Body of pancreas (tissue), 4 donors: ENCODE data around the gene GH1. TPM values are rescaled to one million over a fixed set of nuclear protein-coding genes. Genes with fewer than 3 reads are reported as not detected.

Experiments used
- ATAC-seq: fragments of 150-250 bp; one replicate; pipeline ENCODE4 v1.9.1; 2016
- DNase-seq, 4 donors: peaks; one replicate each; pipeline ENCODE4 v3.0.0-alpha.2; 2019
- H3K27ac ChIP-seq, 4 donors: fragments of 200-600 bp; sonication (generic); 1 replicate in 3 of 4; 2 replicates in 1 of 4; pipeline versions ENCODE4 v1.5.1 to v1.6.1; 2016 to 2019; ENCODE audit warnings: mild to moderate bottlenecking in 1 of 4, mixed read lengths in 1 of 4, moderate library complexity in 1 of 4
- H3K27me3 ChIP-seq, 2 donors: fragments of 200-600 bp; sonication (generic); one replicate each; pipeline ENCODE4 v1.6.0; 2016; ENCODE audit warnings: mild to moderate bottlenecking in 1 of 2
- H3K36me3 ChIP-seq, 2 donors: fragments of 200-600 bp; sonication (generic); replicated peaks in 1 of 2; 2 replicates each; pipeline ENCODE4 v1.5.1; 2016; ENCODE audit warnings: low read depth in 2 of 2; ENCODE audit not compliant: insufficient read depth in 1 of 2
- H3K4me1 ChIP-seq: fragments of 200-600 bp; sonication (generic); one replicate; pipeline ENCODE4 v1.6.0; 2016
- H3K4me3 ChIP-seq, 2 donors: fragments of 200-600 bp; sonication (generic); 1 replicate in 1 of 2; 2 replicates in 1 of 2; pipeline ENCODE4 v1.5.1; 2016 to 2019
- H3K9me3 ChIP-seq, 3 donors: fragments of 200-600 bp; sonication (generic); 1 replicate in 2 of 3; 2 replicates in 1 of 3; pipeline ENCODE4 v1.5.1; 2016
- POLR2A ChIP-seq, 3 donors: fragments of 450-650 bp; IDR thresholded peaks; one replicate each; pipeline ENCODE4 v1.6.1; 2016; ENCODE audit warnings: antibody characterized with exemption in 3 of 3, mild to moderate bottlenecking in 2 of 3
- WGBS, 2 donors: methylation state at CpG; one replicate each; pipeline ENCODE4 v1.1.5; 2017; 5-methylcytosine and 5-hydroxymethylcytosine counted together
- intact Hi-C: fragments of 100-400 bp; cut with DNase I; formaldehyde crosslinking; loops from one replicate; pipeline ENCODE4 v1.15.1; 2023
- total RNA-seq, 2 donors: library from RNA; depleted of rRNA; stranded (reverse); fragments of >200 nt; gene quantifications; one replicate each; pipeline ENCODE4 v1.1.0, GENCODE V29; 2016
- TF ChIP-seq, protein P1 (sequence below), 7 experiments: fragments of 450-650 bp in 4 of 7; fragments of 200-600 bp in 3 of 7; sonication (generic) in 3 of 7; IDR thresholded peaks; one replicate each; pipeline ENCODE4 v1.5.1; 2016 to 2019; ENCODE audit warnings: antibody characterized with exemption in 7 of 7

GH1 gene
- total RNA-seq, 2 donors from 2014 or later: not detected

DNA sequence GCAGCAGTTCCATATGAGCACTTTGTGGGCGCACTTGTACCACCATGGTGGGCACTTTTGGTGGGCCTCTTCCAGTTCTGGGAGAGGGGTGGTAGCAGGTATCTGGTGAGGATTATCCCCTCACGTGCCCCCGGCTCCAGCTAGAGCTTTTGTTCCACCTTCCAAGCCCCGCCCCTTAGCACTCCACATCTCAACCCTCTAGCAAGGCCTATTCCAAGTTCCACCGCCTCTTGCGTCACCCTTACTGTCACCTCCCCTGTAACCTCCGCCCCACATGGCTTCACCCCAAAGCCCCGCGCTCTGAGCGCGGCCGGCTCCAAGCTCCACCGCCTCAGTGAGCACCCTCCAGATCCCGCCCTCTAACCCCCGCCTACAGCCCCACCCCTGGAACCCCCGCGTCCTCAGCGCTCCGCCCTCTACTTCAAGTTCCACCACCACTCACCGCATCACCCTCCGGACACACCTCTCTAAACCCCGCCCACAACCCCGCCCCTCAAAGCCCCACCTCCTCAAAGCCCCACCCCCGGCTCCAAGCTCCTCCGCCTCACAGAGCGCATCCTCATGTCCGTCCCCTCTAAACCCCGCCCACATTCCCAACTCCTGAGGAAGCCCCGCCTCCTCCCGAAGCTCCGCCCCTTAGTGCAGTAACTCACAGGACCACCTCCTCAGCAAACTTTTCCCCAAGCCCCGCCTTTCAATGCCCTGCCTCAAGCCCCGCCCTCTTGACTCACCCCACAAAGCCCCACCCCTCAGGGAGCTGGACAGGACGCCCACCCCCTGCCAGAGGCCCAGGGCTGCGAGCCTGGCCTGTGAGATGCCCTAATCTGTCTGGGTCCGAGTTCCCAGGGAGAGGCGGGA, 42.9 kb upstream of the GH1 start:
- Histone ChIP-seq H3K4me1 (peaks cover 10% of the 10 kb centered on the region), H3K27ac (peak overlapping the region in 1 of 4 donors; percentile 15), H3K9me3 (no peaks in the 10 kb centered on the region), H3K4me3 (no peak overlapping the region), H3K36me3 (no peaks in the 10 kb centered on the region), H3K27me3 (no peaks in the 10 kb centered on the region)
- peak; percentile 53 to 69 (median 62) for DNase-seq
- WGBS, 2 donors: 18 to 20% methylated on average over 33 to 36 of the region's 37 CpGs
- TF ChIP-seq POLR2A (IDR thresholded peaks at IDR 0.05): no peak
- TF ChIP-seq, protein P1, sequence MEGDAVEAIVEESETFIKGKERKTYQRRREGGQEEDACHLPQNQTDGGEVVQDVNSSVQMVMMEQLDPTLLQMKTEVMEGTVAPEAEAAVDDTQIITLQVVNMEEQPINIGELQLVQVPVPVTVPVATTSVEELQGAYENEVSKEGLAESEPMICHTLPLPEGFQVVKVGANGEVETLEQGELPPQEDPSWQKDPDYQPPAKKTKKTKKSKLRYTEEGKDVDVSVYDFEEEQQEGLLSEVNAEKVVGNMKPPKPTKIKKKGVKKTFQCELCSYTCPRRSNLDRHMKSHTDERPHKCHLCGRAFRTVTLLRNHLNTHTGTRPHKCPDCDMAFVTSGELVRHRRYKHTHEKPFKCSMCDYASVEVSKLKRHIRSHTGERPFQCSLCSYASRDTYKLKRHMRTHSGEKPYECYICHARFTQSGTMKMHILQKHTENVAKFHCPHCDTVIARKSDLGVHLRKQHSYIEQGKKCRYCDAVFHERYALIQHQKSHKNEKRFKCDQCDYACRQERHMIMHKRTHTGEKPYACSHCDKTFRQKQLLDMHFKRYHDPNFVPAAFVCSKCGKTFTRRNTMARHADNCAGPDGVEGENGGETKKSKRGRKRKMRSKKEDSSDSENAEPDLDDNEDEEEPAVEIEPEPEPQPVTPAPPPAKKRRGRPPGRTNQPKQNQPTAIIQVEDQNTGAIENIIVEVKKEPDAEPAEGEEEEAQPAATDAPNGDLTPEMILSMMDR (IDR thresholded peaks at IDR 0.05): no peak
- ATAC-seq: peak; percentile 61
- intact Hi-C loops: no loop called here

DNA sequence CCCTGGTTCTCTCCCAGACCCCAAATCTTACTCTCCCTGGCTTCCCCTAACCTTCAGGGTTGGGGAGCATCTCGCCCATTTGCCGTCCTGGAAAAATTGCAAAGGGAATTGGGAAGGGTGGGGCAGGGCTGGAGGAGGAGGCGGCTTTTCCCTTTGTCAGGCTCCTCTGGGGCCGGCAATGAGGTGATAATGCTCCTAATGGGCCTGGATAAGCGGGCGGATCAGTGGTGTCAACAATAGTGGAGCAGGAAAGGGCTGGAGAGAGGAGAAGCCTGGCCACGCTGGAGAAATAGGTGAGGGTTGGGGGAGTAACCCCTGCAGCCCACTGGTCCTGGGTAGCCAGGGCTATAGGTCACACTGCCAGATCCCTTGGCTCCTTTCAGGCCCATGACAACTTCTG, 41.8 kb upstream of the GH1 start:
- intact Hi-C loops: no loop called here
- Histone ChIP-seq H3K4me3 (no peak overlapping the region), H3K27me3 (no peaks in the 10 kb centered on the region), H3K27ac (no peak overlapping the region), H3K9me3 (no peaks in the 10 kb centered on the region), H3K36me3 (no peaks in the 10 kb centered on the region), H3K4me1 (peaks cover 10% of the 10 kb centered on the region)
- no peak for ATAC-seq
- WGBS, 2 donors: 72 to 83% methylated on average over 7 of the region's 7 CpGs
- no peak for DNase-seq
- TF ChIP-seq, protein P1 (IDR thresholded peaks at IDR 0.05): no peak
- no peak for TF ChIP-seq POLR2A (IDR thresholded peaks at IDR 0.05)

DNA sequence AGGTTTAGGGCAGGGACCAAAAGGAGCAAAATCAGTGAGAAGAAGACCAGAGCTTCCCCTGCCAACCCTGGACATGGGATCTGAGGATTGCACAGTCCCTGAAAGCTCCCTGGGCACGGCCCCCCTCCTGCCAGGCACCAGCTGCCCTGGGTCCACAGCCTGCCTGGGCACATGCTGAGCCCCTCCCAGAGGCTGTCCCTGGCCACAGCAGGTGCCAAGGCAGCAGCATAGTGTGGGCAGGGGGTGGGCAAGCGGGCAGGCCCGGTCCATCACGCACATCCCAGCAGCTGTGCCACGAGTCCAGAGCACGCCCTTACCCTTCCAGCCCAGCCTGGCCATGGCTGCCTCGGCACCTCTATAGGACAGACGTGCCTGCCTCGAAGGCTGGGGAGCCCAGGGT, 41.4 kb upstream of the GH1 start:
- Histone ChIP-seq H3K4me3 (no peak overlapping the region), H3K27ac (no peak overlapping the region), H3K27me3 (no peaks in the 10 kb centered on the region), H3K4me1 (peaks cover 10% of the 10 kb centered on the region), H3K9me3 (no peaks in the 10 kb centered on the region), H3K36me3 (no peaks in the 10 kb centered on the region)
- 71 to 75% methylated on average over 8 of the region's 9 CpGs for WGBS, 2 donors
- DNase-seq: no peak
- ATAC-seq: no peak
- intact Hi-C loops: no loop called here
- no peak for TF ChIP-seq POLR2A (IDR thresholded peaks at IDR 0.05)
- TF ChIP-seq, protein P1 (IDR thresholded peaks at IDR 0.05): no peak

DNA sequence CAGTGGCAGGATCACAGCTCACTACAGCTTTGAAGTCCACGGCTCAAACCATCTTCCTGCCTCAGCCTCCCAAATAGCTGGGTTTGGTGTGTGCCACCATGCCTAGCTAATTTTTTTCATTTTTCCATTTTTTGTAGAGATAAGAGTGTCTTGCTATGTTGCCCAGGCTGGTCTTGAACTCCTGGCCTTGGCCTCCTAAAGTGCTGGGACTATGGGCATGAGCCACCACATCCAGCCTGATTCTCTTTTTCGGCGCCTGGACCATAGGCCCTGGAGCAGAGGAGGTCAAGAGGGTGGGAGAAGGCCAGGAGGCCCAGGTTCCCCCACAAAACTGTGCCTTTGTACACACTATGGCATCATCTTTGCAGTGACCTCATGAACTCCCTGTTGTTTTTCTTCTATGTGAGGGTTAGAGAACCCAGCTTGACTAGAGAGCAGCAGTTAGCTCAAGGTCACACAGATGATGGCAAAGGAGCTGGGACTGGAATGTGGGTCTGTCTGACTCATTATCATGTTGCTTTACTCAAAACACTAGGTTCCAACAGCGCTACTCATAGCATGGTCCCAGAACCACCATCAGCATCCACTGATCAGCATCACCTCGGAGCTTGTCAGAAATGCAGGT, 37.8 kb upstream of the GH1 start:
- DNase-seq: no peak
- no peak for ATAC-seq
- 96 to 98% methylated on average over 4 to 5 of the region's 5 CpGs for WGBS, 2 donors
- H3K4me3 ChIP-seq: no peak overlapping the region
- no peak for TF ChIP-seq POLR2A (IDR thresholded peaks at IDR 0.05)
- TF ChIP-seq, protein P1 (IDR thresholded peaks at IDR 0.05): no peak
- intact Hi-C loops: no loop called here
- H3K27ac ChIP-seq: no peak overlapping the region
- H3K27me3 ChIP-seq: no peaks in the 10 kb centered on the region
- H3K36me3 ChIP-seq: no peaks in the 10 kb centered on the region
- peaks cover 5% of the 10 kb centered on the region for H3K4me1 ChIP-seq
- no peaks in the 10 kb centered on the region for H3K9me3 ChIP-seq
